RWPE2 (cell line): Measurements from ENCODE around the gene MAPK7.

Experiments used
- ATAC-seq: fragments of 200-7000 bp; cut with Tn5 transposase; 3 replicates; pipeline ENCODE4 v1.9.1; 2021; ENCODE audit warnings: low read depth
- DNase-seq: peaks from one replicate; pipeline ENCODE4 v3.0.0-alpha.2; 2020; ENCODE audit warnings: low spot score
- H3K27ac ChIP-seq: fragments of 450-650 bp; 2 replicates; pipeline ENCODE4 v1.5.1; 2017; ENCODE audit warnings: mild to moderate bottlenecking; ENCODE audit not compliant: poor library complexity, severe bottlenecking
- H3K27me3 ChIP-seq: fragments of 250-450 bp; sonication (Bioruptor Pico); 2 replicates; pipeline ENCODE4 v1.5.1; 2021; ENCODE audit warnings: mild to moderate bottlenecking, moderate library complexity; ENCODE audit not compliant: insufficient read depth, poor library complexity, severe bottlenecking
- H3K36me3 ChIP-seq: fragments of 250-450 bp; sonication (Bioruptor Pico); 2 replicates; pipeline ENCODE4 v1.5.1; 2020; ENCODE audit warnings: low read depth, mild to moderate bottlenecking, moderate library complexity
- H3K4me1 ChIP-seq: fragments of 250-450 bp; sonication (Bioruptor Pico); 2 replicates; pipeline ENCODE4 v1.5.1; 2021; ENCODE audit warnings: mild to moderate bottlenecking, moderate library complexity; ENCODE audit not compliant: insufficient read depth, poor library complexity, severe bottlenecking
- H3K4me3 ChIP-seq: fragments of 250-450 bp; sonication (Bioruptor Pico); 2 replicates; pipeline ENCODE4 v1.5.1; 2021; ENCODE audit warnings: mild to moderate bottlenecking, moderate library complexity; ENCODE audit not compliant: severe bottlenecking
- H3K9me3 ChIP-seq: fragments of 250-450 bp; sonication (Bioruptor Pico); 2 replicates; pipeline ENCODE4 v1.5.1; 2021; ENCODE audit warnings: mild to moderate bottlenecking, moderate library complexity; ENCODE audit not compliant: severe bottlenecking
- CTCF ChIP-seq: fragments of 450-650 bp; IDR thresholded peaks from one replicate; pipeline ENCODE4 v1.5.1; 2017; ENCODE audit warnings: mild to moderate bottlenecking, moderate library complexity; ENCODE audit not compliant: poor library complexity, severe bottlenecking

The MAPK7 gene

GRCh38 chr17:19369107-19369778, 9.1 kb upstream of the MAPK7 start:
- Histone ChIP-seq H3K27me3 (no peaks in the 10 kb centered on the region), H3K4me3 (no peak overlapping the region), H3K4me1 (no peaks in the 10 kb centered on the region), H3K36me3 (no peaks in the 10 kb centered on the region), H3K9me3 (no peaks in the 10 kb centered on the region), H3K27ac (no peak overlapping the region)
- ATAC-seq (no peak), DNase-seq (peak; percentile 38)
- no peak for TF ChIP-seq CTCF

GRCh38 chr17:19369846-19370492, 8.3 kb upstream of the MAPK7 start:
- DNase-seq = peak; percentile 23
- Histone ChIP-seq H3K27ac (no peak overlapping the region), H3K36me3 (no peaks in the 10 kb centered on the region), H3K9me3 (no peaks in the 10 kb centered on the region), H3K4me3 (no peak overlapping the region), H3K4me1 (no peaks in the 10 kb centered on the region), H3K27me3 (no peaks in the 10 kb centered on the region)
- TF ChIP-seq CTCF = no peak
- no peak for ATAC-seq

- Histone ChIP-seq H3K4me1 (no peaks in the 10 kb centered on the region), H3K36me3 (no peaks in the 10 kb centered on the region), H3K27ac (no peak overlapping the region), H3K9me3 (no peaks in the 10 kb centered on the region), H3K27me3 (no peaks in the 10 kb centered on the region), H3K4me3 (no peak overlapping the region)
- TF ChIP-seq CTCF = no peak
- DNase-seq = peak; percentile 35
- no peak for ATAC-seq
Measured at GRCh38 chr17:19370493-19370960, 7.8 kb upstream of the MAPK7 start.

GRCh38 chr17:19371259-19372010, 6.9 kb upstream of the MAPK7 start:
- DNase-seq (no peak), ATAC-seq (no peak)
- no peaks in the 10 kb centered on the region for H3K36me3 ChIP-seq
- no peak for TF ChIP-seq CTCF
- H3K27me3 ChIP-seq = no peaks in the 10 kb centered on the region
- no peaks in the 10 kb centered on the region for H3K9me3 ChIP-seq
- no peak overlapping the region for H3K4me3 ChIP-seq
- no peak overlapping the region for H3K27ac ChIP-seq
- H3K4me1 ChIP-seq = no peaks in the 10 kb centered on the region

GRCh38 chr17:19372011-19372370, 6.3 kb upstream of the MAPK7 start:
- ATAC-seq (no peak), DNase-seq (no peak)
- no peaks in the 10 kb centered on the region for H3K4me1 ChIP-seq
- H3K27me3 ChIP-seq = no peaks in the 10 kb centered on the region
- H3K27ac ChIP-seq = no peak overlapping the region
- TF ChIP-seq CTCF = no peak
- H3K9me3 ChIP-seq = no peaks in the 10 kb centered on the region
- no peak overlapping the region for H3K4me3 ChIP-seq
- no peaks in the 10 kb centered on the region for H3K36me3 ChIP-seq
